Psoas muscle (tissue), 8 donors: Measurements from ENCODE around the gene SLC39A10. TPM values are rescaled to one million over a fixed set of nuclear protein-coding genes. Genes with fewer than 3 reads are reported as not detected.

Experiments
- ATAC-seq, 4 donors: fragments of 200-7000 bp; cut with Tn5 transposase; one replicate each; pipeline ENCODE4 v1.9.1; 2020; ENCODE audit warnings: moderate library complexity in 3 of 4, mild to moderate bottlenecking in 2 of 4
- DNase-seq, 2 donors: peaks; one replicate each; pipeline ENCODE4 v3.0.0-alpha.2; 2020
- H3K27ac ChIP-seq: fragments of 200-600 bp; one replicate; pipeline ENCODE4 v1.8.0; 2022
- H3K27me3 ChIP-seq, 3 donors: fragments of 200-600 bp in 1 of 3; one replicate each; pipeline versions ENCODE4 v1.6.1 to v1.8.0; 2013 to 2022; ENCODE audit warnings: low read length in 2 of 3, mild to moderate bottlenecking in 2 of 3, moderate library complexity in 1 of 3; ENCODE audit not compliant: insufficient read depth in 3 of 3
- H3K36me3 ChIP-seq, 2 donors: fragments of 200-600 bp in 1 of 2; one replicate each; pipeline versions ENCODE4 v1.6.1 to v1.8.0; 2013 to 2022; ENCODE audit warnings: low read depth in 1 of 2, mild to moderate bottlenecking in 1 of 2, moderate library complexity in 1 of 2; ENCODE audit not compliant: insufficient read depth in 1 of 2
- H3K4me1 ChIP-seq: fragments of 200-600 bp; one replicate; pipeline ENCODE4 v1.8.0; 2022
- H3K4me3 ChIP-seq: fragments of 200-600 bp; one replicate; pipeline ENCODE4 v1.8.0; 2022; ENCODE audit warnings: mild to moderate bottlenecking
- H3K9me3 ChIP-seq: fragments of 200-600 bp; one replicate; pipeline ENCODE4 v1.8.0; 2022
- WGBS, 3 donors: extraction: QIAGEN DNeasy Blood & Tissue Kit; methylation state at CpG; one replicate each; pipeline versions ENCODE4 v1.1.6 to v1.1.7; 2013; 5-methylcytosine and 5-hydroxymethylcytosine counted together
- intact Hi-C, 2 donors: fragments of 100-400 bp; cut with DNase I; formaldehyde crosslinking; loops; one replicate each; pipeline versions ENCODE4 v1.11.0 to v1.14.2; 2022
- polyA plus RNA-seq, 3 donors: library from polyadenylated mRNA; stranded (reverse); fragments of 200-250 nt; gene quantifications; one replicate each; pipeline ENCODE4 v1.2.3, GENCODE V29; 2013
- total RNA-seq, 4 donors: library from RNA; stranded (reverse); fragmentation: NEBNext Ultra II Directional in 2 of 4; extraction: Animal tissue kit (Norgen Biotek cat#: 25700) in 2 of 4; gene quantifications; one replicate each; pipeline versions ENCODE4 v1.2.1 to v1.2.4, GENCODE V29; 2021 to 2023
- TF ChIP-seq, protein P1 (sequence below): fragments of 200-600 bp; IDR thresholded peaks from one replicate; pipeline ENCODE4 v1.8.0; 2022; ENCODE audit warnings: antibody characterized with exemption
- donor health status: healthy with polysubstance abuse.
- donor health status: DM: no; HTN: no; CAD: no; lungs with moderate emphysema.
- donor health status: Bipolar disorder and iron deficiency.
- donor health status: healthy.
- donor health status: DM: yes; HTN: yes; CAD: no.
- donor health status: DM: no; HTN: no; CAD: no.
- donor health status: DM: no; HTN: no; CAD: no.
- donor health status: DM: yes; HTN: yes; CAD: no.

The SLC39A10 gene
- total and polyA plus RNA-seq, 7 donors = 0.98 to 7.7 (median 3.8) TPM

GRCh38 chr2:195675783-195676427 lies 18.9 kb downstream of the SLC39A10 start:
- no peak for ATAC-seq

DNA sequence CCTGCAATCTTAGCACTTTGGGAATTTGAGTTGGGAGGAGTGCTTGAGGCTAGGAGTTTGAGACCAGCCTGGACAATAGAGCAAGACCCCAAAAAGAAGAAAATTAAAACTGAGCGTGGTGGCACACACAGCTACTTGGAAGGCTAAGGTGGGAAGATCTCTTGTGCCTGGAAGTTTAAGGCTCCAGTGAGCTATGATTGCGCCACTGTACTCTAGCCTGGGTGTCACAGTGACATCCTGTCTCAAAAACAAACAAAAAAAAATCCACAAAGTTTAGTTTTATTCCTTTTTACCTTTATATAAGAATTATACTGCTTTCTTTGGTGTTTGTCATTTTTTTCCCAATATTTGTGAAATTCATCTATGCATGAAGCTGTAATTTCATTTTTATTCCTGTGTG lies 20.3 kb downstream of the SLC39A10 start:
- DNase-seq = no peak
- intact Hi-C loops = no loop called here
- TF ChIP-seq, protein P1, sequence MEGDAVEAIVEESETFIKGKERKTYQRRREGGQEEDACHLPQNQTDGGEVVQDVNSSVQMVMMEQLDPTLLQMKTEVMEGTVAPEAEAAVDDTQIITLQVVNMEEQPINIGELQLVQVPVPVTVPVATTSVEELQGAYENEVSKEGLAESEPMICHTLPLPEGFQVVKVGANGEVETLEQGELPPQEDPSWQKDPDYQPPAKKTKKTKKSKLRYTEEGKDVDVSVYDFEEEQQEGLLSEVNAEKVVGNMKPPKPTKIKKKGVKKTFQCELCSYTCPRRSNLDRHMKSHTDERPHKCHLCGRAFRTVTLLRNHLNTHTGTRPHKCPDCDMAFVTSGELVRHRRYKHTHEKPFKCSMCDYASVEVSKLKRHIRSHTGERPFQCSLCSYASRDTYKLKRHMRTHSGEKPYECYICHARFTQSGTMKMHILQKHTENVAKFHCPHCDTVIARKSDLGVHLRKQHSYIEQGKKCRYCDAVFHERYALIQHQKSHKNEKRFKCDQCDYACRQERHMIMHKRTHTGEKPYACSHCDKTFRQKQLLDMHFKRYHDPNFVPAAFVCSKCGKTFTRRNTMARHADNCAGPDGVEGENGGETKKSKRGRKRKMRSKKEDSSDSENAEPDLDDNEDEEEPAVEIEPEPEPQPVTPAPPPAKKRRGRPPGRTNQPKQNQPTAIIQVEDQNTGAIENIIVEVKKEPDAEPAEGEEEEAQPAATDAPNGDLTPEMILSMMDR = no peak
- Histone ChIP-seq H3K9me3 (no peaks in the 10 kb centered on the region), H3K27me3 (no peaks in the 10 kb centered on the region), H3K4me3 (no peak overlapping the region), H3K36me3 (peaks cover 0 to 12% of the 10 kb centered on the region in 2 donors), H3K27ac (no peak overlapping the region), H3K4me1 (no peaks in the 10 kb centered on the region)
- ATAC-seq = no peak
- 97 to 100% (median 100%) methylated on average over 2 of the region's 2 CpGs for WGBS, 3 donors

More at GRCh38 chr2:195675783-195676427, 18.9 kb downstream of the SLC39A10 start:
- Histone ChIP-seq H3K27me3 (no peaks in the 10 kb centered on the region), H3K36me3 (peaks cover 0 to 9% of the 10 kb centered on the region in 2 donors), H3K4me3 (no peak overlapping the region), H3K9me3 (no peaks in the 10 kb centered on the region), H3K4me1 (no peaks in the 10 kb centered on the region), H3K27ac (no peak overlapping the region)
- intact Hi-C loops = no loop called here
- TF ChIP-seq, protein P1 = no peak
- 96 to 98% (median 96%) methylated on average over 7 of the region's 7 CpGs for WGBS, 3 donors
- DNase-seq = no peak

DNA sequence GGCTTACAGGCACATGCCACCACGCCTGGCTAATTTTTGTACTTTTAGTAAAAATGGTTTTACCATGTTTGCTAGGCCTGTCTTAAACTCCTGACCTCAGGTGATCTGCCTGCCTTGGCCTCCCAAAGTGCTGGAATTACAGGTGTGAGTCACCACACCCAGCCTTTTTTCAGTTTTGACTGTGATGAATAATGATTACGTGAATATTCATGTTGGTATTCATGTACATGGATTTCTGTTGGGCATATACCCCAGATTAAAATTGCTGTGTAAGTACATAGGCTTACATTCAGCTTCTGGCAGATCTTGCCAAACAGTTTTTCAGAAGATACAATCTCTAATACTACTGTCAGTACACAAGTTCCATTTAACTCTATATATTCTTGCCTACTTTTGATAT lies 20.9 kb downstream of the SLC39A10 start:
- Histone ChIP-seq H3K27ac (no peak overlapping the region), H3K4me3 (no peak overlapping the region), H3K36me3 (peaks cover 0 to 12% of the 10 kb centered on the region in 2 donors), H3K27me3 (no peaks in the 10 kb centered on the region), H3K4me1 (no peaks in the 10 kb centered on the region), H3K9me3 (no peaks in the 10 kb centered on the region)
- ATAC-seq = no peak
- DNase-seq = no peak
- 98 to 100% (median 98%) methylated on average over 2 of the region's 2 CpGs for WGBS, 3 donors
- intact Hi-C loops = no loop called here
- TF ChIP-seq, protein P1 = no peak

DNA sequence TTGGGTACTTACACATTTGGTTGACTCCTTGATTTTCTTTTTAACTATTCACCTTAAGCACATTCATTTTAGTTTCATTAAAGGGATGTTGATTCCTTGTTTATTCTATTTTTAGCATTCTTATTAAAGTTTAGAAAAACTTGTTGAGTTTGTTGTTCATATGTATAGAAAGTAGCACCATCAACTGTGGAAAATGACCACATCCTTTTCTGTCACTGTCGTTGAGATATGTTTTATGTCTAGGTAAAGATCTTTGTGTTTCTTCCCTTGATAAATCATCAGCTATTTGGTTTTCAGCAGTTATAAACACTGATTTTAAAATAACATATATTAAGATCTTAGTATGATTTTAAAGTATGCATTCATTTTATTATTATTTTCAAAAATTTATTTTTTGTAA lies 25.1 kb downstream of the SLC39A10 start:
- no peak for ATAC-seq
- WGBS, 3 donors = 95 to 97% (median 95%) methylated on average over 1 of the region's 1 CpG
- Histone ChIP-seq H3K36me3 (peaks cover 0 to 12% of the 10 kb centered on the region in 2 donors), H3K9me3 (no peaks in the 10 kb centered on the region), H3K27ac (no peak overlapping the region), H3K4me3 (no peak overlapping the region), H3K4me1 (no peaks in the 10 kb centered on the region), H3K27me3 (no peaks in the 10 kb centered on the region)
- intact Hi-C loops = no loop called here
- no peak for DNase-seq
- TF ChIP-seq, protein P1 = no peak

DNA sequence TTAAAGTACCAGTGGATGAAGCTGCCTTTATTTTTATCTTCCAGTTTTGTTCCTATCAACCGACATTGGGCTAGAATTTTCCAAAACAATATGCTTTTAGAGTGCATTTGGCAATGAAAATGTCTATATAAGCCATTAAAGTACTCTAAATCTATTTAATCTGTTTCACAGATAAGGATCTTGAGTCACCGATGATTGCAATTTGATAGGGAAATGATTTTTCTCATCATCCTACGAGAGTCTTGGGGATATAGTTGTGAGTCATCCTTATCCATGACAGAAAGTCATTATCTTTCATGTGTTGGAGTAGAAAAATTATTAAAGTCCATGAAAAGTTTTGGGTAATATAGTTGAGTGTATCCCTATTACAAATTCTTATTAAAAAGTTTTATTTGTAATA lies 26.1 kb downstream of the SLC39A10 start:
- H3K36me3 ChIP-seq = peaks cover 0 to 12% of the 10 kb centered on the region in 2 donors
- TF ChIP-seq, protein P1 = no peak
- ATAC-seq = no peak
- 44 to 52% (median 48%) methylated on average over 3 of the region's 3 CpGs for WGBS, 3 donors
- intact Hi-C loops = no loop called here
- no peak for DNase-seq
- no peak overlapping the region for H3K4me3 ChIP-seq
- no peaks in the 10 kb centered on the region for H3K4me1 ChIP-seq
- no peaks in the 10 kb centered on the region for H3K27me3 ChIP-seq
- no peak overlapping the region for H3K27ac ChIP-seq
- no peaks in the 10 kb centered on the region for H3K9me3 ChIP-seq
